Kidney (tissue), 14 donors: ENCODE results near the gene WFDC1. TPM values are rescaled to one million over a fixed set of nuclear protein-coding genes. Genes with fewer than 3 reads are reported as not detected.
A peak's percentile ranks its signal among the peaks of the same experiment; 100 is the strongest.

Experiments
- DNase-seq, 5 donors: peaks; one replicate each; pipeline ENCODE4 v3.0.0-alpha.2; 2013 to 2020
- FAIRE-seq: peaks from 2 replicates; lab custom pipeline; 2012; peaks lifted over from hg19 to GRCh38; lab: Jason Lieb, UNC
- H3K27ac ChIP-seq, 2 donors: one replicate each; pipeline ENCODE4 v1.7.0; 2013; ENCODE audit warnings: low read depth in 2 of 2, low read length in 2 of 2, inconsistent platforms in 1 of 2
- H3K27me3 ChIP-seq: one replicate; pipeline ENCODE4 v1.7.1; 2013; ENCODE audit warnings: low read length, inconsistent platforms; ENCODE audit not compliant: control insufficient read depth, insufficient read depth
- H3K36me3 ChIP-seq, 3 donors: one replicate each; pipeline versions ENCODE4 v1.7.0 to v1.7.1; 2013; ENCODE audit warnings: low read length in 3 of 3, control low read depth in 1 of 3, inconsistent platforms in 1 of 3; ENCODE audit not compliant: insufficient read depth in 3 of 3, control insufficient read depth in 2 of 3
- H3K4me1 ChIP-seq, 3 donors: one replicate each; pipeline versions ENCODE4 v1.7.0 to v1.7.1; 2013; ENCODE audit warnings: low read length in 3 of 3, inconsistent platforms in 1 of 3, low read depth in 1 of 3; ENCODE audit not compliant: control insufficient read depth in 2 of 3, insufficient read depth in 2 of 3
- H3K4me3 ChIP-seq, 3 donors: one replicate each; pipeline versions ENCODE4 v1.7.0 to v1.8.1; 2013; ENCODE audit warnings: low read length in 3 of 3, control low read depth in 1 of 3, inconsistent platforms in 1 of 3
- H3K9ac ChIP-seq, 3 donors: one replicate each; pipeline versions ENCODE4 v1.7.0 to v1.7.1; 2013; ENCODE audit warnings: low read length in 3 of 3, control low read depth in 1 of 3, inconsistent platforms in 1 of 3
- H3K9me3 ChIP-seq, 3 donors: one replicate each; pipeline versions ENCODE4 v1.7.0 to v1.7.1; 2013; ENCODE audit warnings: low read length in 3 of 3, control low read depth in 1 of 3, inconsistent platforms in 1 of 3; ENCODE audit not compliant: control insufficient read depth in 2 of 3, insufficient read depth in 1 of 3
- intact Hi-C: fragments of 100-400 bp; cut with DNase I; formaldehyde crosslinking; loops from one replicate; pipeline ENCODE4 v1.11.1; 2022
- polyA plus RNA-seq: library from polyadenylated mRNA; stranded (reverse); fragments of 350-450 nt; fragmentation: Illumina TruSeq; extraction: RNeasy Lipid Tissue Mini Kit (QIAGEN cat#74804); gene quantifications from one replicate; pipeline ENCODE4 v1.2.3, GENCODE V29; 2014; ENCODE audit warnings: low read depth, low replicate concordance; ENCODE audit not compliant: insufficient read depth
- total RNA-seq: library from RNA; stranded (reverse); fragmentation: NEBNext Ultra II Directional; extraction: Animal tissue kit (Norgen Biotek cat#: 25700); gene quantifications from one replicate; pipeline ENCODE4 v1.2.1, GENCODE V29; 2021
- TF ChIP-seq, protein P1 (sequence below): IDR thresholded peaks from 3 replicates; pipeline ENCODE4 v1.5.1; 2012; ENCODE audit warnings: mild to moderate bottlenecking, moderate library complexity, borderline replicate concordance; ENCODE audit not compliant: insufficient read depth; ENCODE audit errors: extremely low read depth
- donor health status: control.
- donor health status: control.
- donor health status: control.
- donor health status: control.
- donor health status: control.
- donor health status: DM: yes; HTN: yes; CAD: no.
- donor health status: Normal renal cell carcinoma (clear cell type).

The WFDC1 gene
- total and polyA plus RNA-seq, 2 donors from 2014 or later, result 11.1 to 34.8 TPM

DNA sequence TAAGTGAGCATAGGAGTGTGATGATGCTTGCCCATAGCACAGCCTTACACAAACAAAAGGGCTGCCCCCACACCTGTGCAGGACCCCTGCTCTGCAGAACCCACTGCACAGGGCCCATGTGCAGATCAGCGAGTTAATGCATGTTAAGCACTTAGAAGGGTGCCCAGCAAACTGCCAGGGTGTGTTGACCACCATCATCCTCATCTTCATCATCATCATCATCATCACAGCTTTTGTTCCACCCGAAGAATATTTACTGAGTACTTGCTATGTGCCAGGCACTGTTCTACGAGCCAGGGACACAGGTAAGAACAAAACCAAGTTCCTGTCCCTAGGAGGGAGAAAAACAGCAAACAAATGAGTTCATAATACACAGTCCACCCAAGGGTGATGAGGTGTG lies 11.9 kb downstream of the WFDC1 start:
- Histone ChIP-seq H3K27ac (no peak overlapping the region), H3K36me3 (no peaks in the 10 kb centered on the region), H3K27me3 (no peaks in the 10 kb centered on the region), H3K4me3 (no peak overlapping the region), H3K9me3 (no peaks in the 10 kb centered on the region), H3K4me1 (peaks cover 0 to 6% (median 5%) of the 10 kb centered on the region in 3 donors), H3K9ac (no peak overlapping the region)
- TF ChIP-seq, protein P1, sequence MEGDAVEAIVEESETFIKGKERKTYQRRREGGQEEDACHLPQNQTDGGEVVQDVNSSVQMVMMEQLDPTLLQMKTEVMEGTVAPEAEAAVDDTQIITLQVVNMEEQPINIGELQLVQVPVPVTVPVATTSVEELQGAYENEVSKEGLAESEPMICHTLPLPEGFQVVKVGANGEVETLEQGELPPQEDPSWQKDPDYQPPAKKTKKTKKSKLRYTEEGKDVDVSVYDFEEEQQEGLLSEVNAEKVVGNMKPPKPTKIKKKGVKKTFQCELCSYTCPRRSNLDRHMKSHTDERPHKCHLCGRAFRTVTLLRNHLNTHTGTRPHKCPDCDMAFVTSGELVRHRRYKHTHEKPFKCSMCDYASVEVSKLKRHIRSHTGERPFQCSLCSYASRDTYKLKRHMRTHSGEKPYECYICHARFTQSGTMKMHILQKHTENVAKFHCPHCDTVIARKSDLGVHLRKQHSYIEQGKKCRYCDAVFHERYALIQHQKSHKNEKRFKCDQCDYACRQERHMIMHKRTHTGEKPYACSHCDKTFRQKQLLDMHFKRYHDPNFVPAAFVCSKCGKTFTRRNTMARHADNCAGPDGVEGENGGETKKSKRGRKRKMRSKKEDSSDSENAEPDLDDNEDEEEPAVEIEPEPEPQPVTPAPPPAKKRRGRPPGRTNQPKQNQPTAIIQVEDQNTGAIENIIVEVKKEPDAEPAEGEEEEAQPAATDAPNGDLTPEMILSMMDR, result no peak
- no peak for FAIRE-seq
- DNase-seq, result peak in 1 of 5 donors; percentile 18
- intact Hi-C loops, result no loop called here

DNA sequence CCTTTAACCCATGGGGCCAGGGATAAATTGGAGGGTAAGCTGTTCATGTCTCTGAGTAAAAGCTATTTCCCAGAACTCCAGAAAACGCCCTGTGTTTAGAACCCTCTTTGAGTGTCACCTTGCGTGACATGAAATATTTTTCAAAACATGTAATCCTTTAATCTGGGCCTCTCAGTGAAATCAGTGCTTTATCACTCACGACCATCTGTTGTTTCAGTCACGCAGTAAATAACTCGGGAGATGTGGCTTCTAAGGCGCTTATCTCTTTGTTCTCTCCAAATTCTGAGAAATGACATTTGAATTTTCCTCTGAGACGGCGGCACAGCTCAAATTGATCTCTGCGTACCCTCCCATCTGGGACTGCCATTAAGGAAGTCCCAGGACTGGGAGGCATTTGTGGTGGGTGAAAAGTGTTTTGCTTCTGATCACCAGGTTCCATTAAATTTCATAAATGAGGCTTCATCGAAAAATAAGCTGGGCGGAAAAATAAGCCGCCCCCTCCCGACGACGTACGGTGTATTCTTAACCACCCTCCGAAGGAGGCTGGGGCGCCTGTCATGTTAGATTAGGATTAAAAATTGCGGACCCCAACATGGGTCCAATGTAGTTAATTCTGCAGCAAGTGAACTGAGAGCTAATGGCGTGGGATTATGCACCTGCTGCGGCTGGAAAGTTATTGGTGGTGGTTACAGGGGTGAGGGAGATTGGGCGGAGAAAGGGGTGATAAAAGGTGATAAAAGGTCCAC lies 12.7 kb downstream of the WFDC1 start:
- FAIRE-seq, result no peak

DNA sequence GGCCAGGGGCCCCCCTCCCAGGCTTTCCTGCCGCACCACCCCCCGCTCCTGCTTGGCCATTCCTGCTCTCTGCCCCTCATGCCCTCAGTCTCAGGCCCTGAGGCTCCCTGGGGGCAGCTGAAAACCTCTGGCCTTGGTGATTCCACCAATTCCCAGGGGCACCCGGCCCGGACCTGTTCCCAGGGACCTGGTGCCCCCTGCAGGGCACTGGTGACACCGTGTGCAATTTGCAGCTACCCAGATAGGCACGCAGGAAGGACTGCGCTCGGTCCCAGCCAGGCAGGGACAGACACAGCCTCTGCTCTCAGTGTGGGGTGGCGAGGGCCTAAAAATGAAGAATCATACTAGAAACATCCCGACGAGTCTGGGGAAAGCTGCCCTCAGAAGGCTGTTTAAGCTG lies 13.4 kb downstream of the WFDC1 start:
- no peaks in the 10 kb centered on the region for H3K27me3 ChIP-seq
- no peak overlapping the region for H3K9ac ChIP-seq
- FAIRE-seq, result no peak
- no peak overlapping the region for H3K27ac ChIP-seq
- peak; percentile 64 to 87 (median 73) for DNase-seq
- H3K4me1 ChIP-seq, result peaks cover 0 to 5% (median 4%) of the 10 kb centered on the region in 3 donors
- H3K4me3 ChIP-seq, result no peak overlapping the region
- intact Hi-C loops, result no loop called here
- no peaks in the 10 kb centered on the region for H3K36me3 ChIP-seq
- TF ChIP-seq, protein P1, result peak; percentile 74
- H3K9me3 ChIP-seq, result no peaks in the 10 kb centered on the region

More for the DNA sequence above, 12.7 kb downstream of the WFDC1 start:
- H3K9ac ChIP-seq, result no peak overlapping the region
- no peak overlapping the region for H3K27ac ChIP-seq
- H3K4me1 ChIP-seq, result peaks cover 0 to 5% (median 5%) of the 10 kb centered on the region in 3 donors
- H3K9me3 ChIP-seq, result no peaks in the 10 kb centered on the region
- no peaks in the 10 kb centered on the region for H3K36me3 ChIP-seq
- DNase-seq, result peak in 1 of 5 donors; percentile 32
- TF ChIP-seq, protein P1, result no peak
- H3K4me3 ChIP-seq, result no peak overlapping the region
- intact Hi-C loops, result no loop called here
- H3K27me3 ChIP-seq, result no peaks in the 10 kb centered on the region
